IPS-NIHi7 (cell line): ENCODE measurements around the gene RASSF8.
A peak's percentile ranks its signal among the peaks of the same experiment; 100 is the strongest.

Source experiments
- DNase-seq: peaks from one replicate; pipeline ENCODE4 v3.0.0; 2012; ENCODE audit warnings: mixed read lengths; ENCODE audit errors: extremely low spot score

RASSF8 gene

DNA sequence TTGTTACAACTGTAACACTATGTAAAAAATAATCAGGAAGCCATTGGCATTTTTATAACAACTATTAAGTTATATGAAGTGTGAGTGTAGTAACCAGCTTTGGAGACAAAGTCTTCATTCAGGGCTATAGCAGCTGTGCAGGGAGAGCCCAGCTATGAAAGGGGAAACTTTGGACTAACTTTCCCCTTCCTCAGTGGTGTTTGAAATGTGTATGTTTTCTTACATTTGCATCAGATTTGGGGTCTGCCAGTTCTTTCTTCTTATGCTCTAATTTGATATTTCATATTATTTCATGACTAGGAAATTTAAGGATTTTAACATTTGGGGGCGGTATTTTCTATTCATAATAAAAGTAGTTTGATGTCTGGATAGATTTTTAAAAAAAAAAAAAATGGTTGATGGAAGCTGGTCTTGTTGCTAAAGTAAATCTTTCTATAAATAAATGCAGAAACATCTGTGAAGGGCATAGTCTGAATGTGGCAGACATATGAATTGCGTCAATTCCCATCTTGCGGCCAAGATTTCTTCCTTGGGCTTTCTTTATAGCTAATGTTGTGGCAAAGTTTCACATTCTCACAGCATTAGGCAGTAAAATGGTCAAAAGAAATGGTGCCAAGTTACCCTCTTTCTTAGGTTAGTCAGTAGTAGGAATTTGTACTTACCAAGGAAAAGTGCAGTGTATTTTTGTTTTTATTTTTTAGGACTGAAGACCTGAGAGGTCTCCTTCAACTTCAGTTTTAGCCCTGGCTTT lies 35.6 kb downstream of the RASSF8 start:
- no peak for DNase-seq

DNA sequence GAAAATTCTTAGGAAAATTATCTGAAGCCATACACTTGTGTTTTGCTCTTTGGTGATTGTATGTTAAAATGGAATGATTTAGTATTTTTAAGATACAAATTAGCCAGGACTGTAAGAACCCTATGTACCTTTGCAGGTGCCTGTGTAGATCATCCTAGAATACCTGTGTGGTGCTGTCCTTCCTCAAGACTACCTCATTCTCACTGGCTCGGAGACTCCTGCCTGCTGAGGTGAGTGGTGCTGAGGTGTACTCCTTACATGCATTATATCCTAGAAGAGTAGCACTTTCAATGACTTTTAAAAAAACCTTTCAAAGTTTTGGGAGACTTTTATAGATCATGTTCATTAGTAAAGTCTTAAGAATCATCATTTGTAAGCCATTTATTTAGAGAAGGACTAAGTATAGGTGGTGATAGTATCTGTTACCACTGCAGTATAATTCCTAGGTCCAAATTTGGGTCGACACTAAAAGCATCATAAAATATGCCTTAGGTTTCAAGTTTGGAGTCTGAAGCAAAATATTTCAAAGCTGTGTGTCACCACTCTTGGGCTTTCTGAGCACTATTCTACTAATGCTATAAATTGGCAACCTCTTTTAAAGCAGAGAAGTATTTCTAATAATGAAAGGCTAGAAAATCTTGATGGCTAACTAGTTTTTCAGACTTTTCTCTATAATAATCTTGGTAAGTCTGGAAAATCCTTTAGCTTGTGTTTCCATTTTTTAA lies 36.6 kb downstream of the RASSF8 start:
- no peak for DNase-seq

DNA sequence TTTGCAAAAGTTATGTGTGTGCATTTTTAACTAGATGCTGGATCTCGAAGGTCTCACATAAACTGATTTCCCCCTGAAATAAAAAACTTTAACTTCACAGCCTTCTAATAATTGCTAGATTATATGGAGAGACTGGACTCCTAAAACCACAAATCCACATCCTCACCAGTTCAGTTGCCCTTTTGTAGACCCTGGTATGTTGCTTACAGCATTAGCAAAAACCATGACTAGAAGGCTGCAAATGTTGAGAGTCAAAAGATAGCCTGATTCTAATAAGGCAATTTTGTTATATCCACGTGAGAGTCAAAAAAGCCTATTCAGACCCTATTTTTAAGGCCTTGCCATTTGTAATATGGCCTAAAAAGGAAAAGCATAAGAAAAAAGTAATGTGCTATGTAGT lies 37.4 kb downstream of the RASSF8 start:
- no peak for DNase-seq

DNA sequence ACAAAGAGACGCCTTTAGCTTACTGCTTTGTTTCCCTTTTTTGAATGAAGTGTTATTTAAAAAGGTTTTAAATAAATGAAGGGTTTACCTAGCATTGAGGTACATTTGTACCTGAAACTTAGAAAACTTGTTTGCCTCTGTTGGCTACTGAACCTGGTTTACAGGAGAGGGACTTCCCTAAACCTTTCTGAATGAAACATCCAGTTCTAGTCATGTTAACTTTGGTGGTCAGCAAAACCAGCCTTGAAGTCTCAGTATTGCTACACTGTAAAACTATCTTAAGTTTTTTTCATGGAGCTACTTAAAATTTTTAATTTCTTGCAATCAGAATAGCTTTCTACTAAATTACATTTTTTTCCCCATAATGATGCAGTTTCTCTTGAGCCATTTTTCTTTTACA lies 38.2 kb downstream of the RASSF8 start:
- no peak for DNase-seq

DNA sequence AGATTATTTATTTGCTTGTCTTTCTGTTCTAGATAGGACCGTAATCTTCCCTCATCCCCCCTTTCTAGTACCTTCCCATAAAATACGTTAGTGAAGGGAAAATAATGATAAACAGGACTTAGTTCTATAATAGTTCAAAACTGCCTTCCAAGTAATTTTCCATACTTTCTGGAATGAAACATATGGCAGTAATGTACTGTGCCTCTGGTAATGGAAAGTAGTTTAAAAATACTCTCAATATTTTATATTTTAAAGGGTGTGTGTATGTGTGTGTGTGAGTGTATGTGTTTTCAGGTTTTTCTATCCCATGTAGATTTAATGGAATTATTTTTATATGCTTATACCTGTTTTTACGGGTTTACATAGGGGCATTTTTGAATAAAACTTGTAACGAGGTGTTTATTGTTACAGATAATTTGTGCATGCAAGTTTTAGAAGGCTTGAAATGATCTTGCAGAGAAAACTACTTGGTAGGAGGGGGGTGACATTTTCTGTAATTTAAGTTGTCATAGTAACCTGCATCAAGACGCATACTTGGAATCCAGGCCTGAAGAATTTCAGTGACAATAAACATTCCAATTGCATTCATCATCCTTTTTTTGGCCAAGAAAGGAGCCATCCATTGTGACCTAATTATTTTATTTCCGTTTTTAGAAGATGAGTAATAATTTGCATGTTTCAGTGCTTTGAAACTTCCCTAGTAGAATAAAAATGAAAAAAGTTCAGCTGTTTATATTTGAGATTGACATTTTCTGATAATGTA lies 38.9 kb downstream of the RASSF8 start:
- peak; percentile 25 for DNase-seq

DNA sequence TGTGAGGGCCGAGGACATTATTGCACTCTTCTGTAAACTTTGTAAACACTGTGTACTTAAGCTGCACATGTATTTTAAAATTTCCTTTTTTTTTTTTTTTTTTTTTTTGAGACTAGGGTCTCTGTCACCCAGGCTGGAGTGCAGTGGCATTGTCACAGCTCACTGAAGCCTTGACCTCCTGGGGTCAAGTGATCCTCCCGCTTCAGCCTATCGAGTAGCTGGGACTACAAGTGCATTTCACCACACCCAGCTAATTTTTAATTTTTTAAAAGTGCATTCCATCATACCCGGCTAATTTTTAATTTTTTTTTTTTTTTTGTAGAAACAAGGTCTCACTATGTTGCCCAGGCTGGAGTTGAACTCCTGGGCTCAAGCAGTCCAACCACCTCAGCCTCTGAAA lies 42.4 kb downstream of the RASSF8 start:
- no peak for DNase-seq

DNA sequence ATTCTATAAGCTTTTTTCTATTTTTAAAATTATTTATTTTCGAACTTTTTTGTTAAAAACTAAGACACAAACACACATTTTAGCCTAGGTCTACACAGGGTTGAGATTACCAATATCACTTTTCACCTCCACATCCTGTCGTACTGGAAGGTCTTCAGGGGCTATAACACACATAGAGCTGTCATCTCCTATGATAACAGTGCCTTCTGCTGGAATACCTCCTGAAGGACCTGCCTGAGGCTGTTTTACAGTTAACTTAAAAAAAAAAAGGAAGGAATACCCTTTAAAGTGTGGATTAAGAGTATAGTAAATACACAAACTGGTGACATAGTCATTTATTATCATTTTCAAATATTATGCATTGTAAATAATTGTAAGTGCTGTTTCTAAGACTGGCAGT lies 43.0 kb downstream of the RASSF8 start:
- DNase-seq = no peak

DNA sequence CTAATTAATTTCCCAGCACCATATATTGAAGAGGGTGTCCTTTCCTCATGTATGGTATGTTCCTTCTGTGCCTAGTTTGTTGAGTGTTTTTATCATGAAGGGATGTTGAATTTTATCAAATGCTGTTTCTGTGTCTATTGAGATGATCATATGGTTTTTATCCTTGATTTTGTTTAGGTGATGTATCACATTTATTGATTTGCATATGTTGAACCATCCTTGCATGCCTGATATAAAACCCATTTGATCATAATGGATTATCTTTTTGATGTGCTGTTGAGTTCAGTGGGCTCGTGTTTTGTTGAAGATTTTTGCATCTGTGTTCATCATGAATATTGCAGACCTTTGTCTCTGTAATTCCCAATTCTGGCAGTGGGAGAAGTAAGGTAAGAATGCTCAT lies 44.6 kb downstream of the RASSF8 start:
- DNase-seq = no peak

DNA sequence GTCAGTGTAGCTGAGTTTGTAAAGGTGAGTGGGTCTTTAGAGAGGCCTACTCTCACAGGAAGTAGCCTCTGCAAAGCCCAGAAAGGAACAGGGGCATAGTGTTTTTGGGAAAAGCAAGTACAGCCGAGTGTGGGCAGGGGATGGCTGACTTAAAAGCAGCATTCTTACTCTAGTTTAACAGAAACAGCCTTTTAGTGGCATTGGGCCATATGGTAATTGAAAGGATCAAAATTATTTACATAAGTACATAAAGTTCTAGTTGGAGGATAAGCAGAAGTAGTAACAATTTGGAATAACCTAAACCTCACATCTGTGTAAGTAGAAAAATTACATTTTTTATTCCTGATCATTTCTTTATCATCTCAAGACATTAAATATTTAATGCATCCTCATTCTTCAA lies 49.1 kb downstream of the RASSF8 start:
- DNase-seq = no peak

DNA sequence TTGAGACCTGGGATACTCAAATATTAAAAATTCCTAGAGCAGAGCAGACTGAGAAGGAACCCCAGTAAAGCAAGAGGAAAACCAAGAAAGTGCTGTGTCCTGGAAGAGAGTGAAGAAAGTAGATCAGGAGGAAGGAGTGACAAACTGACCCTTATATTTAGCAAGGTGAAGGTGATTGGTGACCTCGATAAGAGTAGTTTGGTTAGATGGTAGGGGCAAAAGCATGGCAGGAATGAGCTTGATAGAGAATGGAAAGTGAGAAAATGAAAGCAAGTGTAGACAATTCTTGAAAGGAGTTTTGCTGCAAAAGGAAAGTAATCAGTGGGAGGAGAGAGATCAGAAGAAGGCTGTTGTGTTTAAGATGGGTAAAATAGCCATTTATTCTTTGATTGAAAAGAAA lies 51.1 kb downstream of the RASSF8 start:
- no peak for DNase-seq

DNA sequence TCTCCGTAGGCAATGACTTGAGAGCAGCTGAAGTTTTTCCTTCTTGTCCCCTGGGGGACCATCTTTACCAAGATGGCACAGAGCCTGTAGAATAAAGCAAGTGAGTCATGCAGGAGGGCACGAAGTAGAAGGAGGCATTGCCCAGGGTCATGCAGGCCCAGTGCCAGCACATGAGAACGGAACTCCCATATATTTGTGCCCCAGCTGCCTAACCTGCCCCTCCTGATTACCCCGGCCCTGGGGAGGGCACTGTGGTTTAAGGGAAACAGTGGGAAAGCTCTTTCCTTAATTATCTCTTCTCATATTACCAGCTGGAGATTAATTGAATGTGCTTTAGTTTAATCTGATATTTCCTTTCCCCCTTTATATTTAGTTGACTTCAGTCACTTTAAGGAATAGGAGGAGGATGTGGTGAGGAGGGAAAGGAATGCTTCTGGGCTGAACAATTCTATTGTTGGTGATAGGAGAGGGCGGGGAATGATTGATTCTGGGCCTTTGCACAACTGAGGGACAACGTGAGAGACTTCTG lies 51.9 kb downstream of the RASSF8 start:
- no peak for DNase-seq

DNA sequence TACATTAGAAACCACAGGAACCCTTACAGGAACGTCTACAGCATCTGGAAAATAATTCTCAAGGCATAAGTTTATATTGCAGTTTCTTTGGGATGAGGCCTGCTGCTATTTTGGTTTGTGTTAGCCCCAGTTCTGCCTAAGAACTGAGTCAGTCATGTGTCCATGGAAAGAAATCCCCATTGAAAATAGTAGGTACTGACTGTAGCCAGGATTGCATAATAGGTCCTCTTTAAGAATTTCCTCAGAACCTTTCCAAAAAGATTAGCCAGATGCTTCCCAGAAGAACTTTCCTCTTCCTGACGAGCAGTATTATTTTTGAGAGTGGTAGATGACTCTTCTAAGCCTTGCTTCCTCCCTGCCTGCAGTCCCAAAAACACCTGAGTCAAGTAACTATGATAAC lies 52.6 kb downstream of the RASSF8 start:
- no peak for DNase-seq

DNA sequence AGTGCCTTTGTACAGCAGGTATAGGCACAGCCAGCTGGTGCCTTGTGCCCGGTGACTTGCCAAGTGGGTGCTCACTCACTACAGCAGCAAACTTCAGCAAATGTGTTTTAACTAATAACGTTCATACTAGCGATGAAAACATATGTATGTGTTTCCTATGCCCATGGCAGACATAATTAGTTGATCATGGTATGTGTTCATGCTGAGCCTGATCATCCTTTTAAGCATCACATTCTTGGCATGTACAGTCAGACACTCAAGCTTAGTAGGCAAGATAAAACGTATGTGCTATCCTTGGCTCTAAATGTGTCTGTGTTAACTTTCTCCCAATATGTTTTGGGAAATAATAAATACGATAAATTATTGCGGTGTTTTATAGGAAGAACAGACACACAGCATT lies 55.6 kb downstream of the RASSF8 start:
- DNase-seq = no peak

DNA sequence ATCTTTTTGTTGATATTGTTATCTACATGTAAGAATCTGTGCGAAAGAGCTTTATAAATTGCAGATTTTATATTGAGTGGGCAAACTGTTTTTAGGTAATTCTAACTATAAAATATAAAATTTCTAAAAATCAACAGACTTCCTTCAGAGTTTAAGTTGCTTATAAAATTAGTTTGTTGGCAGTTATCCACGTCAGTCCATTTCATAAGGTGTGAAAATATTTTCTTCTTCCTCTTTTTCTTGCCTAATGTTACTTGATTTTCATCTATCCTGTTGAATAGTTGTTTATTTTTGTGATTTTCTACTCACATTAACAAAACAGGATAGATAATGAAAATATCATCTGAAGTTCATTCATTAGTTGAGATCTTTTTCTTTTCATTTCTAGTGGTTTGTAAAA lies 58.0 kb downstream of the RASSF8 start:
- DNase-seq = no peak

DNA sequence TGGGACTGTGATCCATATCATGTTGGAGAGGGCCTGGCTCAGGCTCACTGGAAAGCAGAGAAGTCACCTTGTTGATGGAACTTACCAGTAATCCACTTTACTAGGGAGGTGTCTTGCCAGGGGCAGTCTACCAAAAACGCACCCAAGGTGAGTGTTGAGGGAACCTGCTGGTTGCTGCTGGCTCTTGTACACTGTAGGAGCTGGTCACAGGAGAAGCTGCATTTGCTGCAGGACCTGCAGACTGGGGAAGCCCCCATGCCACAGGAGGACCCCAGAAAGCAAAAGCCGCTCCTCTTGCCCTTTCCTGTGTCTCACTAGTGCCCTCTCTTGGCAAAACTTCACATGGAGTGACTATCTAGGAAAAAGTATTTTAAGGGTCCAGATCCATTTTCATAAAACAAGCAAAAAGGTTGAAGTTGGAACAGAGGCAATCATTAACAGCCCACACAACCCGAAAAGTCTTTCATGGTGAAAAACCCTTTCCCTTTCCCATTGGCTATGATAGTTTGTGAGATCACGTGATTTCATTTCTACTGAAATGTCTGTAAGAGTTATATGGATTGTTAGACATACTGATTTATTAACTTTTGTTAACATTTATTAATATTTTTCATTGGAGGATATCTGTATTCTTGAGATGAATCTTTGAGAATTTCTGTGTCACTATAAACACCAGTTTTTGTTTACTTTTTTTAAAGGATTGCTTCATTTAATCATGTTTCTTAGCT lies 59.2 kb downstream of the RASSF8 start:
- peak; percentile 60 for DNase-seq

DNA sequence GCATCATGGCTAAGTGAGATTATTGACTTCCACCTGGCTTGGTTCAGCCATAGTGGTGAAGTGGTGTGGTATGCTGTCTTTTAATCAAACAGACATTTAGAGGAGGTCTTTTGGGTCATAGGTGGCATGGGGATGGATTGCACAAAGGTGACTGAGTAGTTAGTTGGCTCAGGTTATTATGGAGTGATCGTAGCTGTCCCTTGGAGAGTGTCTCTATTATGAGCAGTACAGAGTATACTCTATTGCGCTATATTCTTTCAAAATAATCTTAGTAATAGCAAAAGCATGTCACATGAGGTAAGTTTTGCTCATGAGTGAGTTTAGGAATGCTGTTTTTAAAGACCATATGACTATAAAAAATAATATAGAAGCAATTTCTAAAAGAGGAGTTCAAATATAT lies 60.4 kb downstream of the RASSF8 start:
- no peak for DNase-seq

DNA sequence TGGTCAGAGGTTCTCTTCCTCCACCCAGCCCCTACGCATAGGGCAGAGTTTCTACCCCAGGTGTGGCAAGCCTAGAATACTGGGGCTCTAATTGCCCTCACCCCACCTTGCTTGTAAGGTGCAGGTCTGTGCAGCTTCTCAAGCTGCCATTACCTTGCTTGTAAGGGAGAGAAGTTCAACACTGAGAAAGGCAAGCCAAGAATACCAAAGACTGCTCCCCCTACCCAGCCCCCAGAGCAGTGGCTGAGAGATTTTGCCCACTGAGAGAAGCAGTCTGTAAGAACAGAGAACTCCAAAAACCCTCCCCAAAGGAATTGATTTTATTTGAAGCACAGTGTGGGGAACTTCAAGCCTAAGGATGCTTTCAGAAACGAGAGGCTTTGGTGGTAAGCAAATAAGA lies 63.1 kb downstream of the RASSF8 start:
- no peak for DNase-seq

DNA sequence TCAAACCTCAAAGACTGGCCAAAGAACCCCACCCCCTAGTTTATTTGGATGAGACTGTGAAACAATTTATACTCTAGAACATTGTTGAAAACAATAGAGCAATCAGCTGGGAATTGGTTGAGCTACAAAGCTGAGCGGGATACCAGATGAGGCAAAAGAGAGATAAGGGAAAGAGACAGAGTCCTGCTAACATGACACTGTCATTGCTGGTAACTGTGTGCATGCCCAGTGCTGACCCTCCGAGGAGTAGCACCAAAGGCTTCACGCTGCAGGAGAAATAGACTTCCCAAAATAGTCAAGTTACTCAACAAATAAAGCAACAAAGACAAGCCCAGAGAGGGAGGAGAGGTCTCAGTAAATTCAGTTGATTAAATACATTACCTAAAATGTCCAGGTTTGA lies 63.6 kb downstream of the RASSF8 start:
- no peak for DNase-seq

DNA sequence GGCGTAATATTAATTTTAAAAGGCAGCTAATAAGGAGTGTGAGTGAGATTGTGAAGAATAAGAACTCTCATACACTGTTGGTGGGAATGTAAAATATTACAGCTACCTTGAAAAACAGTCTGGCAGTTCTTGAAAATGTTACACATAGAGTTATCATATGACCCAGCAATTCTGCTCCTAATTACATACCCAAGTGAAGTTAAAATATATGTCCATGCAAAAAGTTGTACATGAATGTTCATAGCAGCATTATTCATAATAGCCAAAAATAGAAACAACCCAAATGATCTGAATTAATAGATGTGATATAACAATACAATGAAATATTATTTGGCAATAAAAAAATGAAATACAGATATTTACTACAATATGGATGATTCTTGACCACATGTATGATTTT lies 68.2 kb downstream of the RASSF8 start:
- DNase-seq = no peak

DNA sequence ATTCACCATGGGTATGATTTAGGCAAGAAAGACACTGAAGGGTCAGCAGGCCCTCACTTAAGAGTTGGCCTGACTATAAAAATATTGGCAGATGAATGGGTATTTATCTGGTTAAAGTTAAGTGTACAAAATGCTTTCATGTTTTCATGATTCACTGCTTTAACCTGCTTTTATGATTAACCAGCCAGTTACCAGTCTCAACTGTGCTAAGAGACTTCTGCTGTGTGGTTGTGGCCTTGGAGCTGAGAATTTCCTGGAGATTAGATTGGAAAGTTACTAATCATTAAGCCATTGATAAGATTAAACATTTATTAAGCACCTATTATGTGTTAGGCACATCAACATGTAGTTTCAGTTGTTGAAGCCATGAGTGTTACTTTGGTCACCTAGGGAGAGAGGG lies 68.9 kb downstream of the RASSF8 start:
- no peak for DNase-seq

DNA sequence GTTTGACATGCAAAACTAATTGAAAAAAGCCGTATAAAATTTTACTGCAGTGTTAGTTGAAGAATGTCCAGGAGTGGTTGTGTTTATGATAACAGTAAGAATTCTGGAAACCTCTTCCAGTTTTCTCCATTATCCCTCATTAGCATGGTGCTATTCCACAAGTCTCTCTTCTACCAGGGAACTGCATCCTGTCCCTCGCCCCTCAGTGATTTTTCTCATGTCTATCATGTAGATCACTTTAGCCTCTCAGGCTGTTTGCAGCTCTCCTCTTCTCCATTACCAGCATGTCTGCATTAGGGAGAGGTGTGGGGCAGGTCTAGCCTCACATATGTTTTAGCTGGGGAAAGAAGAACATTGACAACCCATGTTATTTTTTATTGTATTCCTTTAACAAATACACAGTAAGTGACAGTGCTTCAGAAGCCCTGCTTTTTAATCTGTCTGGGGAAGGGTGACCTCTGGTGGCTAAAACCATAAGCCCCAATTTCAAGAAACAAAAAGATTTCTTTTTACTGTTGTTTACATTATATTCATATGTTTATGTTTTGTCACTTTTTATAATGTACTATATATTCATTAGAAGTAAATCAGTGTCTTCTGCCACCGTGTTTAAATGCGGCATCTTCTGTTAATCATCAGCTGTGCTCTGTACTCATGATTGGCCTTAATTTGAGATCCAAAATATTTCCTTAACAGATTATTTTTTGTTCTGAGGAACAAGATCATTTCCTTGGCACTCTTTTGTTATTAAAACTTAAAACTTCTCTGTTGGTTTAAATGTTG lies 70.7 kb downstream of the RASSF8 start:
- peak; percentile 31 for DNase-seq
